PC-3 (cell line): Measurements from ENCODE around the gene CADPS2.

Source experiments
- EZH2 ChIP-seq: fragments of 300-600 bp; sonication (generic); IDR thresholded peaks from one replicate; pipeline ENCODE4 v1.6.1; 2017; ENCODE audit warnings: antibody characterized with exemption, mild to moderate bottlenecking, low read length; ENCODE audit not compliant: unreplicated experiment
- EZH2phosphoT487 ChIP-seq: fragments of 300-600 bp; sonication (generic); IDR thresholded peaks from 2 replicates; pipeline ENCODE4 v1.6.1; 2018; ENCODE audit warnings: mild to moderate bottlenecking, antibody characterized with exemption, low read length, borderline replicate concordance
- TF ChIP-seq, protein P1 (sequence below): fragments of 300-600 bp; sonication (generic); conservative IDR thresholded peaks from 2 replicates; pipeline ENCODE4 v1.5.1; 2017; ENCODE audit warnings: antibody characterized with exemption, low read depth, mild to moderate bottlenecking, low read length

- TF ChIP-seq, protein P1, sequence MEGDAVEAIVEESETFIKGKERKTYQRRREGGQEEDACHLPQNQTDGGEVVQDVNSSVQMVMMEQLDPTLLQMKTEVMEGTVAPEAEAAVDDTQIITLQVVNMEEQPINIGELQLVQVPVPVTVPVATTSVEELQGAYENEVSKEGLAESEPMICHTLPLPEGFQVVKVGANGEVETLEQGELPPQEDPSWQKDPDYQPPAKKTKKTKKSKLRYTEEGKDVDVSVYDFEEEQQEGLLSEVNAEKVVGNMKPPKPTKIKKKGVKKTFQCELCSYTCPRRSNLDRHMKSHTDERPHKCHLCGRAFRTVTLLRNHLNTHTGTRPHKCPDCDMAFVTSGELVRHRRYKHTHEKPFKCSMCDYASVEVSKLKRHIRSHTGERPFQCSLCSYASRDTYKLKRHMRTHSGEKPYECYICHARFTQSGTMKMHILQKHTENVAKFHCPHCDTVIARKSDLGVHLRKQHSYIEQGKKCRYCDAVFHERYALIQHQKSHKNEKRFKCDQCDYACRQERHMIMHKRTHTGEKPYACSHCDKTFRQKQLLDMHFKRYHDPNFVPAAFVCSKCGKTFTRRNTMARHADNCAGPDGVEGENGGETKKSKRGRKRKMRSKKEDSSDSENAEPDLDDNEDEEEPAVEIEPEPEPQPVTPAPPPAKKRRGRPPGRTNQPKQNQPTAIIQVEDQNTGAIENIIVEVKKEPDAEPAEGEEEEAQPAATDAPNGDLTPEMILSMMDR, result no peak
- TF ChIP-seq EZH2phosphoT487 (no peak), EZH2 (no peak)
Measured at GRCh38 chr7:122577449-122578003, 308.7 kb downstream of the CADPS2 start.
